Suppressor macrophage (primary cell): ENCODE measurements around the gene EPB41L4B.

Experiments
- DNase-seq, 4 experiments: peaks; one replicate each; pipeline ENCODE4 v3.0.0-alpha.2; 2020 to 2022

EPB41L4B gene

GRCh38 chr9:109193974-109194556 is 126.8 kb downstream of the EPB41L4B start:
- DNase-seq = no peak

- DNase-seq = no peak
Measured at GRCh38 chr9:109192732-109193361, 128.0 kb downstream of the EPB41L4B start.

GRCh38 chr9:109191746-109192145 is 129.1 kb downstream of the EPB41L4B start:
- DNase-seq = no peak

GRCh38 chr9:109190151-109190550 is 130.7 kb downstream of the EPB41L4B start:
- no peak for DNase-seq

GRCh38 chr9:109186857-109187520 is 133.9 kb downstream of the EPB41L4B start:
- no peak for DNase-seq

- peak; percentile 13 to 33 (median 14) for DNase-seq
Measured at GRCh38 chr9:109182940-109183798, 137.7 kb downstream of the EPB41L4B start.

- no peak for DNase-seq
Measured at GRCh38 chr9:109182550-109182939, 138.3 kb downstream of the EPB41L4B start.

- DNase-seq = no peak
Measured at GRCh38 chr9:109181284-109181683, 139.6 kb downstream of the EPB41L4B start.

- DNase-seq = no peak
Measured at GRCh38 chr9:109179801-109180523, 140.9 kb downstream of the EPB41L4B start.

GRCh38 chr9:109176963-109177362 is 143.9 kb downstream of the EPB41L4B start:
- no peak for DNase-seq

GRCh38 chr9:109176386-109176785 is 144.5 kb downstream of the EPB41L4B start:
- no peak for DNase-seq

- DNase-seq = no peak
Measured at GRCh38 chr9:109172935-109173334, 147.9 kb downstream of the EPB41L4B start.

- no peak for DNase-seq
Measured at GRCh38 chr9:109171926-109172325, 148.9 kb downstream of the EPB41L4B start.

- DNase-seq = no peak
Measured at GRCh38 chr9:109168170-109168569, 152.7 kb downstream of the EPB41L4B start.

GRCh38 chr9:109167716-109168115 is 153.1 kb downstream of the EPB41L4B start:
- DNase-seq = no peak

GRCh38 chr9:109166771-109167601 is 153.9 kb downstream of the EPB41L4B start, which contains the start of gene FRRS1L:
FRRS1L (minus strand) TSS chr9:109167249; CDS start chr9:109167138, 111 bp downstream.
- DNase-seq = no peak

- DNase-seq = no peak
Measured at GRCh38 chr9:109166171-109166770, 154.6 kb downstream of the EPB41L4B start.

GRCh38 chr9:109164042-109164441 is 156.8 kb downstream of the EPB41L4B start:
- DNase-seq = no peak

GRCh38 chr9:109163194-109163593 is 157.7 kb downstream of the EPB41L4B start:
- DNase-seq = no peak

- DNase-seq = no peak
Measured at GRCh38 chr9:109162677-109163076, 158.2 kb downstream of the EPB41L4B start.

- no peak for DNase-seq
Measured at GRCh38 chr9:109161471-109161870, 159.4 kb downstream of the EPB41L4B start.
